MCF 10A (cell line): ENCODE data around the gene PTPN5. TPM values are rescaled to one million over a fixed set of nuclear protein-coding genes. Genes with fewer than 3 reads are reported as not detected.

Experiments
- BruUV-seq: library from RNA; stranded (reverse); fragments of 400-500 nt; replicated peaks from 2 replicates; lab custom pipeline; 2021; lab: Mats Ljungman, UMichigan
- CTCF ChIA-PET: fragments of 300-600 bp; sonication (Branson Sonifier 250); formaldehyde crosslinking; extraction: SDS; loops from one replicate; lab custom pipeline; 2021; ENCODE audit warnings: antibody characterized with exemption, inconsistent platforms; lab: Yijun Ruan, JAX
- POLR2A ChIA-PET: fragments of 300-600, 350-650 bp; sonication (Branson Sonifier 250); formaldehyde crosslinking; extraction: SDS; loops from one replicate; lab custom pipeline; 2020; ENCODE audit warnings: antibody characterized with exemption, inconsistent platforms; lab: Yijun Ruan, JAX
- DNase-seq: peaks from one replicate; pipeline ENCODE4 v3.0.0-alpha.2; 2018; ENCODE audit not compliant: unreplicated experiment
- H3K27ac Mint-ChIP-seq: one replicate; pipeline ENCODE4 v1.8.0; 2022; ENCODE audit warnings: mild to moderate bottlenecking, low read depth, mixed read lengths; ENCODE audit not compliant: unreplicated experiment
- H3K27me3 Mint-ChIP-seq: one replicate; pipeline ENCODE4 v1.8.0; 2022; ENCODE audit warnings: mixed read lengths; ENCODE audit not compliant: insufficient read depth, unreplicated experiment
- H3K36me3 Mint-ChIP-seq: one replicate; pipeline ENCODE4 v1.8.0; 2022; ENCODE audit warnings: mild to moderate bottlenecking, moderate library complexity, mixed read lengths; ENCODE audit not compliant: insufficient read depth, unreplicated experiment
- H3K4me1 Mint-ChIP-seq: one replicate; pipeline ENCODE4 v1.8.0; 2022; ENCODE audit warnings: mixed read lengths; ENCODE audit not compliant: insufficient read depth, unreplicated experiment
- H3K4me3 Mint-ChIP-seq: one replicate; pipeline ENCODE4 v1.8.0; 2022; ENCODE audit warnings: mild to moderate bottlenecking, moderate library complexity, mixed read lengths; ENCODE audit not compliant: unreplicated experiment
- H3K9me3 Mint-ChIP-seq: one replicate; pipeline ENCODE4 v1.8.0; 2022; ENCODE audit warnings: mixed read lengths; ENCODE audit not compliant: unreplicated experiment
- CTCF ChIP-seq: fragments of 200-600 bp; IDR thresholded peaks from one replicate; pipeline ENCODE4 v1.8.0; 2022; ENCODE audit warnings: antibody characterized with exemption, mild to moderate bottlenecking; ENCODE audit not compliant: unreplicated experiment
- intact Hi-C: fragments of 100-400 bp; cut with micrococcal nuclease; formaldehyde crosslinking; loops from 2 replicates; pipeline ENCODE4 v1.14.1; 2022
- total RNA-seq: library from RNA; stranded (reverse); gene quantifications from 2 replicates; pipeline ENCODE4 v1.2.3, GENCODE V29; 2022

Gene PTPN5
- total RNA-seq, 1 experiment from 2014 or later, result not detected

GRCh38 chr11:18728658-18729057, 62.9 kb downstream of the PTPN5 start:
- H3K27me3 Mint-ChIP-seq, result no peaks in the 10 kb centered on the region
- no peak overlapping the region for H3K27ac Mint-ChIP-seq
- H3K4me1 Mint-ChIP-seq, result no peaks in the 10 kb centered on the region
- BruUV-seq, result no TSS peak
- H3K36me3 Mint-ChIP-seq, result no peaks in the 10 kb centered on the region
- ChIA-PET POLR2A (interaction anchor here (0.7 kb wide), 1 partner anchor 1824 kb away, joined by 3 read pairs; no protein-coding TSS in a partner anchor), CTCF (interaction anchor here (0.7 to 2.5 kb wide), 18 partner anchors 10 to 622 kb away, joined by 3 to 12 read pairs (median 5); partner anchors contain the start of genes SAAL1, SPTY2D1 and TMEM86A)
- H3K4me3 Mint-ChIP-seq, result no peak overlapping the region
- DNase-seq, result no peak
- intact Hi-C loops, result no loop called here
- H3K9me3 Mint-ChIP-seq, result no peaks in the 10 kb centered on the region
- no peak for TF ChIP-seq CTCF

GRCh38 chr11:18727479-18728236, 63.9 kb downstream of the PTPN5 start:
- H3K27ac Mint-ChIP-seq, result no peak overlapping the region
- H3K27me3 Mint-ChIP-seq, result no peaks in the 10 kb centered on the region
- intact Hi-C loops, result no loop called here
- BruUV-seq, result no TSS peak
- H3K9me3 Mint-ChIP-seq, result no peaks in the 10 kb centered on the region
- ChIA-PET CTCF (interaction anchor here (0.6 to 2.5 kb wide), 23 partner anchors 9 to 1084 kb away, joined by 3 to 12 read pairs (median 4); partner anchors contain the start of genes SAAL1, SPTY2D1 and TMEM86A), POLR2A (no interaction called here)
- peak; percentile 78 for TF ChIP-seq CTCF
- H3K4me3 Mint-ChIP-seq, result no peak overlapping the region
- peak; percentile 53 for DNase-seq
- H3K36me3 Mint-ChIP-seq, result no peaks in the 10 kb centered on the region
- no peaks in the 10 kb centered on the region for H3K4me1 Mint-ChIP-seq

GRCh38 chr11:18726040-18726439, 65.6 kb downstream of the PTPN5 start, which contains the start of gene IGSF22:
IGSF22 (minus strand) TSS chr11:18726188; CDS start chr11:18724236, 1,952 bp downstream.
- POLR2A ChIA-PET, result interaction anchor here (0.5 kb wide), 1 partner anchor 18 kb away, joined by 3 read pairs; no protein-coding TSS in a partner anchor
- DNase-seq, result no peak
- no peaks in the 10 kb centered on the region for H3K27me3 Mint-ChIP-seq
- no peak within 1 kb of the TSS for H3K27ac Mint-ChIP-seq
- H3K4me3 Mint-ChIP-seq, result no peak within 1 kb of the TSS
- H3K36me3 Mint-ChIP-seq, result no peaks in the 10 kb centered on the region
- CTCF ChIA-PET, result interaction anchor here (0.5 to 0.9 kb wide), 5 partner anchors 16 to 191 kb away, joined by 3 to 4 read pairs (median 3); no protein-coding TSS in a partner anchor
- H3K9me3 Mint-ChIP-seq, result no peaks in the 10 kb centered on the region
- intact Hi-C loops, result no loop called here
- no peak for TF ChIP-seq CTCF
- H3K4me1 Mint-ChIP-seq, result no peaks in the 10 kb centered on the region
- BruUV-seq, result no TSS peak

GRCh38 chr11:18723991-18724390, 67.6 kb downstream of the PTPN5 start:
- CTCF ChIA-PET, result interaction anchor here (0.6 to 3.1 kb wide), 5 partner anchors 8 to 1221 kb away, joined by 3 to 30 read pairs (median 4); no protein-coding TSS in a partner anchor
- intact Hi-C loops, result no loop called here
- no peaks in the 10 kb centered on the region for H3K4me1 Mint-ChIP-seq
- H3K9me3 Mint-ChIP-seq, result no peaks in the 10 kb centered on the region
- peaks cover 15% of the 10 kb centered on the region for H3K27me3 Mint-ChIP-seq
- POLR2A ChIA-PET, result interaction anchor here (1.5 kb wide), 1 partner anchor 90 kb away, joined by 5 read pairs; the partner anchor contains the start of gene SPTY2D1
- TF ChIP-seq CTCF, result no peak
- DNase-seq, result no peak
- BruUV-seq, result no TSS peak
- no peak overlapping the region for H3K27ac Mint-ChIP-seq
- no peak overlapping the region for H3K4me3 Mint-ChIP-seq
- no peaks in the 10 kb centered on the region for H3K36me3 Mint-ChIP-seq
